GM21367 (cell line): ENCODE measurements around the gene P3R3URF.

ENCODE experiments used
- ATAC-seq: cut with Tn5 transposase; IDR thresholded peaks from one replicate; pipeline ENCODE4 v1.9.1; 2021; ENCODE audit not compliant: unreplicated experiment

Gene P3R3URF

DNA sequence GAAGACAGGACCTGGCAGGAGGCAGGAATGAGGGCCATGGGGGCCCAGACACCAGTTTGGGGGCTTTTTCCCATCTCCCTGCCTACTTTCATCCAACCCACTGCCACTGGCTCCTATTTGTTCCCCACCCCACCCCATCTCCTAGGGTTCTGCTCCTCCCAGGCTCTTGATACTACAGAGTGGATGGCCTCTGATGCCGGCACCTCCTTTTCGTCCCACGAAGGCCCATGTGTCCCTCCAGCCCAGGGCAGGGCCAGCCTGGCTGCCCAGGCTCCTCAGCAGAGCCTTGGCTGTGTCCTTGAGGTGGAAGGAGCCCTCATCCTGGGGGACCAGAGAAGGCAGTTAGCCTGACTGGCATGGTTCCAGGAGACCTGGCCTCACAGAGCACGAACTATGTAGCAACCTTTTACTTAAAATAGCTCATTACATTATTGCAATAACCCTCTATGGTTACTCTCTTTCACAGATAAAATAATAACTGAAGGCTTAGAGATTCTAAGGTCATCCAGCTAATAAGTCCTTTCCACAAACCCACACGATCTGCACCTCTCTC is 18.4 kb upstream of the P3R3URF start:
- no peak for ATAC-seq

DNA sequence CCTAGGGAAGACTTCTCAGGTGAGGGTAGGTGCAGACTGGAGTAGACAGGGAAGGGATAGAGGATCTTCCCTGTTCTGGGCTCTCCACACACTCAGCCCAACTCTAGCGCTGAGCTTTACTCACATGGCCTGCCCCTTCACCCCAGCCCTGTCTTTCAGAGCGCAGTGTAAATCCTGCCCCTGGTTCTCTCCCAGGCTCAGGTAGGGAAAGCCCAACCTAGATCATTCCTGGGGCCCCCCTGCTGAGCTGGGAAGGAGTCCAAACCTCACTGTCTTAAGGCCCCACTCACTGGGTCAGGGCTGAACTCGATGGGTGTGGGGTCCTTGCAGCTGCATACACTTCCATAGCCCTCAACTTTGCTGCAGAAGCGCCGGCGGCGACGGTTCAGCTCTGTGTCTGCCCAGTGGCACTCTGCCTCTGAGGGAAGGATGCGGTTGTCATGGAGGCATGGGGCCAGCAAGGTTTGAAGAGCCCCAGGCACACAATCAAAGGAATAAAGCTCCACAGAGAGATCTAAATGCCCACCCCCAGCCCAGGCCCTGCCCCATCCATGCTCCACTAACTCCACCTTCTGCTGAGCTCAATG is 17.8 kb upstream of the P3R3URF start:
- no peak for ATAC-seq

DNA sequence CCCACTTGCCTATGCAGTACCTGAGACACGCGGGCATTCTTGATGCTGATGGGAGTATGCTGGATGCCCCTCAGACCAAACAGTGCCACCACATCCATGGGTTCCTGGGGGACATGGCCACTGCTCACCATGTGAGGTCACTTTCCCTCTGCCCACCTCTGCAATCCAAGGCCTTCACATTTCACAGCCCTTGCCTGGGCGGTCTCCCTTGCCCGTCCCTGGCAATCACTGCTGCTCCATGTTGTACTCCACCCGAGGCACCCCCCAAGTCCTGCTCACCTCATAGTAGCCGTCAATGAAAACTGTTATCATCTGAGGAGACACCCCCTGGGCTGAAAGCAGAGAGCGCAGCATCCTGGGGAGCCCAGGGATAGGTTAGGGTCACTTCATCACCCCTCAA is 17.0 kb upstream of the P3R3URF start:
- no peak for ATAC-seq

DNA sequence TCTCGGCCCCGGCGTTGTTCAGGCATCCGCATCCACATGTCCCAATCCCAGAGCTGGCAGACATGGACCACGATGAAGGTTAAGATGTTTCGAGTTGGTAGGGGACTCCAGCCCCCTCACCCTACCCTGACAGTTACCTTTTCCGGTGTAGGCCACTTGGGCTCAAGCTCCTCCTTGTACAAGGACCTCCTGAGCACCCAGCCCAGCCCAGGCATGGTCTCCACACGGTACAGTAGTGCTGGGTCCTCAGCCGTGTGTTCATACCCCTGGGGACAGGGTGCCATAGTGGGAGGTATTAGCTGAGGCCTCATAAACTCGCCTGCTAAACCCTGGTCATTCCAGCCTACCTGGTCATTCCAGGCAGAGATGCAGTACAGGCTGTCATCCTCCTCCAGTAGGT is 15.9 kb upstream of the P3R3URF start:
- ATAC-seq = no peak

DNA sequence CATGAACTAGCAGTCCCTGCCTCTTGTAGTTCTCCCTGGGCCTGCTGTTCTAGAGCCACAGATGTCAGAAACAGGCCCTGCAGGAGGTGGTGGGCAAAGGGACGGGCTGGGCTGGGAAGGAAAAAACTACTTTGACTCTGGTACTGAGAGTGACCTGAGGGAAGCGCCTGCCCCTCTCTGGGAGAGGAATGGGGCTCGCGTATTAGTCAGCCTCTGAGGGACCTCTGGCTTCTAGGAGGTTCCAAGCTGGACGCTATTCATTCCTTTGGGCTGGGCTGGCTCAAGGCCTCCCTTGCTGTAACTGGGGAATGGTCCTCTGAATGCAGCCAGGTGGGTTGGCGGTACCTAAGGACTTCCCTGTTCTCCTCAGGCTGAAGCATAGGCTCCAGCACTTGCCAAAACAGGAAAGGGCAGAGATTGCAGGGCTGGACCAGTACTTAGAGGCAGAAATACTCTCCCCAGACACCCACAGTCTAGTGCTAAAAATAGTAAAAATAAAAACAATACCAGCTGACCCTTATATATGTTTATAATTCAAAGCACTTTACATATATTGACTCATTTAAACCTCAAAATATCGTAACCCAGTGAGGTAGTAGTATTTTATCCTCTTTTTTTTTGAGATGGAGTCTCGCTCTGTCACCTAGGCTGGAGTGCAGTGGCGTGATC is 14.9 kb upstream of the P3R3URF start:
- ATAC-seq = no peak

DNA sequence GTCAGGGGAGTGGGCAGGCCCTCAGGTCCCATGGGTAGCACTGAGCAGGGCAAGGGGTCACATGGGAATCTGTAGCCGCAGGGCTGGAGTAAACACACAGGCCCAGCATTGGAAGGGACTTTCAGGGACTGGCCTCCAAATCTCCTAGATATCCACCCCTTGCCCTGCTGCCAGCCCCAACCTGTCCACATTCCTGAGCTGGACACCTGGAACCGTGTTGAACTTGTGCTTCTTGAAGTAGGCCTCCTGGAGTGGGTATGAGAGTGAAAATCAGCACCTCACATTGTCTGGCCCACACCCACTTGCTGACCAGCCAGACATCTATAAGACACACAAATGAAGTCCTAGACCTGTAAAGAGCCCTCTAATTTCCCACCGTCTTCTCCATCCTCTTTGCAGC is 14.3 kb upstream of the P3R3URF start:
- no peak for ATAC-seq

DNA sequence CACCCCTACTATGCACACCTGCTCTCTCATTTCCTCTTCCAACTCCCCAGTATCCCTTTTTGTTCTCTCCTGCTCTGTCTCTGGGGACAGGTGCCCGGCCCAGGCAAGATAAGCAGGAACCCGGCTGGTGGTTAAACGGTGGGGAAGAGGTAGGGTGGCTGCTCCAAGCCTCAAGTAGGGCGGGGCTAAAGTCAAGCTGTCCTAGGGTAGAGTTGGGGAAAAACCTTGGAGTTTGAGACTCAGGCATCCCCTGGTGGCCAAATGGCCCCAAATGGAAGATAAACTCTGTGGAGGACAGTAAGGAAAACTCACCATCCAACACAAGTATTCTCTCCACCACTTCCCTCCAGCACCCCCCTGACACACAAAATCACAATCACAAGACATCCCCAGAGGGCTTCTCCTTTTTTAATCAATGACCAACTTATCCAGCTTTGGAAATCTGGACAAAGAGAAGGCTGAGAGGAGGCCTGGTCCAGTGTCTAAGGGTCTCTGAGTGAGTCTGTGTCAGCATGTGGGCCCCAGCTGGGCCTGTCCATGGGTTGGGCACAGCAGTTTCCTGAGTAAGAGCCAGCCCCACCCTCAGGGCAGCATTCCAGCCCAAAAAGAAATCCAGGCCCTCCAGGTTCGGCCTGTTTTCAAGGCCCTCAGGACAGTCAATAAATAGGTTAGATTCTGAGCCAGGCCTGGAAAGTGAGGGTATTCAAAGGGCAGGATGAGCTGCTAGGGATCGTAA is 12.2 kb upstream of the P3R3URF start:
- ATAC-seq = no peak

DNA sequence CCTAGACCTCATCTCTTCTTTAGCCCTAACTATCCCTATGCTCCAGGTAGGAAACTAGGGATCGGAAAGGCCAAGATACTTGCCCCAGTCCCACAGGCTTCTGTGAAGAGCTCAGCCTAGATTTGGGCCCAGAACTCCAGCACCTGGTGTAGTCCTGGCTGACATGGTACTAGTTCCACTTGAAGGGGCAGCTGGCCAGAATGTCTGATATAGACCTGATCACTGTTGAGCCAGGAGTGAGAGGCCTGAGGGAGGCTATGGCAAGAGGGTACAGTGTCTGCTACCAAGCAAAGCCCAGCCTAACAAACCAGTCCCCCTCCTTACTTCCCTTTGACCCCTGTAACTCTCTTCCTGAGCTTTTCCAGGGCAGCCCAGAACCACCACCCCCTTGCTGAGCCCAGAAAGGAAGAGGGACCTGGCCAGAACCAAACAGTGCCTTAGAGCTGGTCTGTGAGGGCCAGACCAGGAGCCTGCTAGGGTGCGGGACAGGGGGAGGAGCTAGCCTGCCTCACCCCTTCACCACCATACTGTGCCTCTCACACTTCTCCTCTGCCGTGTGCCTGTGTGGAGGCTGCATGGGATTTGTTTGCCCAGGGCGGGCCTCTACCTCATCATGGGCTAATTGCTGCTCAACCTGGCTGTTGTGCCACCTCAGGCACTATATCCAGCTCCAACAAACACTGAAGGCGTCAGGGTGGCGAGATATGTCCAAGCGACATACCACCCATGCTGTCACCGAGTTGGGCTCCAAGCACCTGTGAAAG is 11.0 kb upstream of the P3R3URF start:
- ATAC-seq = no peak

DNA sequence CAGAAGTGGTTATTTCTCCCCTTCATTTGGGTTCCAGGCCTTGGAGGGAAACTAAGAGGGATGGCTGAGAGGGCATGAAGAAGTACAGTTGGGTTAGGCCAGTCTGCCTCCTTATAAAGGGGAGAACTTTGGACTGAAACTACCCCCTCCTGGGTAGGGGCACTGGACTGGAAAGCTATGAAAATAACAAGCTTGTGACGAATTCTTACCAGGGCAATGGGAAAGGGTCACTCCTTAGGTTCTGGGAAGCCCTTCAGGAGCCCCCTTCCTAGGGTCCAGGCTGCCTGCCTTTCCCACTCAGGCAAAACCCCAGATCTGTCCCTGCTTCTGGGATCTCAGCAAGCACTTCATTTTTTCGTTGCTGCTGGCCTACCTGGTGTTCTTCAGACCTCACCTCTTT is 9.8 kb upstream of the P3R3URF start:
- ATAC-seq = no peak

DNA sequence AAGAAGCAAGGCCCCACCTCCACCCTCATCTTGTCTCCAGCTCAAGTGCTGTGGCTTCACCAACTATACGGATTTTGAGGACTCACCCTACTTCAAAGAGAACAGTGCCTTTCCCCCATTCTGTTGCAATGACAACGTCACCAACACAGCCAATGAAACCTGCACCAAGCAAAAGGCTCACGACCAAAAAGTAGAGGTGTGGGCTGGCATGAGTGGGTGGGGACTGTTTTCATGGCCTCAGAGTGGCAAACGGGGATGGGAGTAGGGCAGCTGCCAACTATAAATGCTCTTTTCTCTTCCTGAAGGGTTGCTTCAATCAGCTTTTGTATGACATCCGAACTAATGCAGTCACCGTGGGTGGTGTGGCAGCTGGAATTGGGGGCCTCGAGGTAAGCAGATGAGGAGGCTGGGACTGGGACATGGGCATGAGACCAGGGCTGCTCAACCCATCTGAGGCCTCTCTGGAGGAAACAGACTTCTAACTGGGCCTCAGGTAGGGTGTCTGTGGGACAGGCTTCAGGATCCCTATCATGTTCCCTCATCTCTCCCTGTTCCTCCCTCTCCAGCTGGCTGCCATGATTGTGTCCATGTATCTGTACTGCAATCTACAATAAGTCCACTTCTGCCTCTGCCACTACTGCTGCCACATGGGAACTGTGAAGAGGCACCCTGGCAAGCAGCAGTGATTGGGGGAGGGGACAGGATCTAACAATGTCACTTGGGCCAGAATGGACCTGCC is 8.8 kb upstream of the P3R3URF start:
- no peak for ATAC-seq

DNA sequence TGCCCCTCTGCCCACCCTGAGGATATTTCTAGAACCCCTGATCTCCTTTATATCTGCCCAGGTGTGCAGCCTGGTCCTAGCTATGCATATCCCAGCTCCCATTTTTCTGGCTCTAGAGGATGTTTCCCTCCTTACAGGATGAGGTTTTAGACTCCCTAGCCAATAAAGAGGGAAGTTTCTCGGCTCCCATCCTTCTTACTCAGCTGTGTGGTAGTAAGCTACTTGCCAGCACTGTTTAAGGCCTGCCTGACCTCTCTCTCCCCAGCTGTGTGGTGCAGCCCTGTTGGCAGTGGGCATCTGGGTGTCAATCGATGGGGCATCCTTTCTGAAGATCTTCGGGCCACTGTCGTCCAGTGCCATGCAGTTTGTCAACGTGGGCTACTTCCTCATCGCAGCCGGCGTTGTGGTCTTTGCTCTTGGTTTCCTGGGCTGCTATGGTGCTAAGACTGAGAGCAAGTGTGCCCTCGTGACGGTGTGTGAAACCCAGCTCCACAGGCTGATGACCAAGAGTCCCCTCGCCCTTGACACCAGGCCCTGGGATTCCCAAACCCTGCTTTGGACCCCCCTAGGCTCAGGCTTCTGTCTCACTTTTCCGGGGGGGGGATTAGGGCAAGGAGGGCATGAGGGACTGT is 7.8 kb upstream of the P3R3URF start:
- ATAC-seq = no peak

DNA sequence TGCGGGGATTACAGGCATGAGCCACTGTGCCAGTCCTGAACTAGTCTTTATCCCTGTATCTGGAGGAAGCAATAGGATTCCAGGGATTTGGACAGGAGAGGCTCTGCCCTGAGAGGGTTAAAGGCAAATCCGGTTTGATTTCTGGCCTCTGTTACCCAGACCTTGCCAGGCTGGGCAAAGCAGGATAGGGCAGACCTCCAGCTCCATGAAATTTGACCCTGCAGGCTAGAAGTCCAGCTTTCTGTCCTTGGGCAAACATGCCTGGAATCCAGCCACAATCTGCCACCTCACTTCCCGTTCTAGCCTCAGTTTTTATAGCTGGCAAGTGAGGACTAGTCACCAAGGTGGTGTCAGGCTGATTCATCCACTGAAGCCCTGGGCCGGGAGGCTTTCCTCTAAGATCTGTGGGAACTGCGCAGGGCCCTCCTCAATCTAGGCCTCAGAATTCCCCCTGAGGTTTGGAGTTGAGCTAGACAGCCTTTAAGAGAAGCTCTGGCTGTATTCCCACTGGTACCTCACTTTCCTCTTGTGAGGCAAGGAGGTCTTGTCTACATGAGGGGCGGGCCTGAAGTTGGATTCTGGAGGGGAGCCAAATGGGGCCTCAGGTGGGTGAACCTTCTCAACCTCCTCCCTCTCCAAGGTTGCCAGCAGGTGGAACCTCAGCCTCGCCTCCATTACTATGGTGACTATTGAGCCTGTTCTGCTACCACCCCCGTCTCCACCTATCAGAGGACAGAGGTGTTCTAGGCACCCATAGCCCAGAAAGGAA is 7.0 kb upstream of the P3R3URF start:
- ATAC-seq = no peak

DNA sequence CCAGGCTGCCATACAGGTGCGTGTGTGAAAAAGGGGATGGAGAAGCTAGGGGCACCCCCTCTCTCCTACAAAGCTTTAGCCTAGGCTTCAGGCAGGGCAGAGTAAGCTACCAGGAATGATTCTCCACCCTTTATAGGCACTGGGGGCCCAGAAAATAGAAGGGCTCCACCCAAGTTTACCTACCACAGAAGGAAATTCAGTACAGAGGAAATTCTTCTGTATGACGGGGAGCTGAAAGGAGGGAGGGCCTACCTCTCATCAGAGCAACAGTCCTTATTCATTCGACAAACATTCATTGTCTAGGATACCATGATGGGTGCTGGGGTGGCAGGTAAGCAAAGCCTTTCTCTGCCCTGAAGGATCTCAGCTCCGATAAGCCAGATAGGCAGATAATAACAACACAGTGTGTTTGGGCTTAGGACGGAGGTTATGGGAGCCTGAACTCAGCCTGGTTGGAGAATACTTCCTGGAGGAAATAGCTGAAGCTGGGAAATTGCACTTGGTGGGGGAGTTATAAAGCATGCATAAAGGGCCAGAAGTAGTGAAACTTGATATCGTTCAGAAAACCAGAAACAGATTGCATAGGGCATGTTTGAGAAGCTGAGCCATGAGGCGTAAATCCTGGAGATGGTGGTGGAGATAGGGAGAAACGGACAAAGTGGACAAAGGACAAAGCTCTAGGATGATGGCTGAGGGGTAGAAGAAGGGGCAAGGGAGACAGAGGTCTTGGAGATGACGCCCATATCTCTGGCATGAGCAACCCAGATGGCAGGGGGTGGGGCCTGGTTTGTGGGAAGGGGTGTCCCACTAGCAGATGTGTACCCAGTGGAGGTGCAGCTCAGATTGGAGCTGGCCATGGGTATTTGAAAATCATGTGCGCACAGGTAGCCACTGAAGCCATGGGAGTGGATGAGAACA is 5.3 kb upstream of the P3R3URF start:
- ATAC-seq = no peak

DNA sequence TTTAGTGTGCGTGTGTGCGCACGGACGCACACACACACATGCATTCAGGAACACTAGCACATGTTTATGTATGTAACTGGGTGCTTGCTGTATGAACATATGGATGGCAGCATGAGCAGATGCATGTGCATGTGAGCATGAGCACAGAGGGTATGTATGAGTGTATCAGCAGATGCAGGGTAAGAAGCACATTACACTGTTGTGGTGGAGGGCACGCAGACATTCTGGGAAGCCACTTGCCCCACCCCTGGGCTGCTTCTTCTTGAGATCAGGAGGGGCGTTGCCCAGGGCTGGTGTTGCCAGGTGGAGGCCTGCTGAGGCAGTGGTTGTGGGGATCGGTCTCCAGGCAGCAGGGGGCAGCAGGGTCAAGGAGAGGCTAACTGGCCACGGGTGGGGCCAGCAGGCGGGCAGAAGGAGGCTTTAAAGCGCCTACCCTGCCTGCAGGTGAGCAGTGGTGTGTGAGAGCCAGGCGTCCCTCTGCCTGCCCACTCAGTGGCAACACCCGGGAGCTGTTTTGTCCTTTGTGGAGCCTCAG is 3.9 kb upstream of the P3R3URF start:
- ATAC-seq = no peak

DNA sequence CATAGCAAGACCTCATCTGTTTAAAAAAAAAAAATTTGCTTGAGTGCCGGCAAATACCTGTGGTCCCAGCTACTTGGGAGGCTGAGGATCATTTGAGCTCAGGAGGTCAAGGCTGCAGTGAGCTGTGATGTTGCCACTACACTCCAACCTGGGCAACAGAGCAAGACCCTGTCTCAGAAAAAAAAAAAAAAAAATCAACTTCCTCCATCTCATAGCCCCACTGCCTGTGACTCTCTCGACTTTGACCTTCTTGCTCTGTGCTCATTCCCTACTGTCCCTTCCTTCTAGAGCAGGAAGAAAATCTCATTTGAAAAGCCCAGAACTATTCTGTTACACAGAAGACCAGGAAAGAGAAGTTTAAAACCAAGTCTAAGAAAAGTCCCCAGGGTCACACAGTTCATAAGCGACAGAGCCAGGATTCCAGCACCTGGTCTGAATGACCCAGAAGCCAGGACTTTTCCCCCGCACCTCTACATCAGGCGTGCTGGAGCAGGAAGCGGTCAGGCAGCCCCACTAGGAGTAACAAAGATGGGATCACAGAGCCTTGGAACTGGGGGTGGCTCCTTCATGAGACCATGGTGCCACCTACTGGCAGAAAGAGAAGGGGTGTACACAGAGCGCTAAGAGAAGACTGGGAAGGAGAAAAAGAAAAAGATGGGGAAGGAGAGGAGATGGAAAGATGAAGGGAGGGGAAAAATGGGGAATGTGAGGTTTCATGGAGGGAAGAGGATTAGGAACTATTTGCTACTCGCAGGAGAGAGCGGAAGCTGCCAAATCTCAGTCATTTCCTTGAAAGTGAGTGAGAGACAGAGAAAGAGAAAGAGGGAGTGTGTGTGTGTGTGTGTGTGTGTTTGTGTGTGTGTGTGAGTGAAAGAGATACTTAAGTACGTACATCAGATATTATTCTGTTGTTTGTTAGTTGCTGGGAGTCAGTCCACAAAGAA is 3.1 kb upstream of the P3R3URF start:
- no peak for ATAC-seq

DNA sequence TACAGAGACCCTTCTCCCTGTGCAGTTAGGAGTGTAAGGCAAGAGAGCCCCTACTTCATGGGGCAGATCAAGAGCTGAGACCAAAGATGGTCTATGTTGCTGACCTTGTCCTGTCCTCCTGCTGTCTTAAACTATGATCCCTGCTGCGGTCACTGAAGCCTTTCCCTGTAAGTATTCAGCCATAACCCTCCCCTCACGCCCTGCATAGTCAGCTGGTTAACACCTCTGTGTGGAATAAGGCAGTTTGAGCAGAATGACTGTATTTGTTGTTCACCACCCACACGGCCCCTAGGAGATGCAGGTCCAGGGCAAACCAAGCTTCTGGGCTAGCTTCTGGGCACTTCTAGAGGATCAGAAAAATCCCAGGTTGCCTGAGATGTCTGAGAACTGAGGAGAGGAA is 1.0 kb downstream of the P3R3URF start:
- ATAC-seq = no peak
